HG03520 (cell line): ENCODE results near the gene OPTN.
"Not testable (repeated sequence)": the region's sequence is repeated elsewhere in the genome, so short reads cannot be mapped to it uniquely, and the experiment has no call there.

ENCODE experiments used
- ATAC-seq: cut with Tn5 transposase; IDR thresholded peaks from one replicate; pipeline ENCODE4 v1.9.1; 2021; ENCODE audit warnings: mild to moderate bottlenecking, moderate library complexity; ENCODE audit not compliant: unreplicated experiment

OPTN gene

GRCh38 chr10:13118784-13119410 is 18.9 kb downstream of the OPTN start:
- no peak for ATAC-seq

DNA sequence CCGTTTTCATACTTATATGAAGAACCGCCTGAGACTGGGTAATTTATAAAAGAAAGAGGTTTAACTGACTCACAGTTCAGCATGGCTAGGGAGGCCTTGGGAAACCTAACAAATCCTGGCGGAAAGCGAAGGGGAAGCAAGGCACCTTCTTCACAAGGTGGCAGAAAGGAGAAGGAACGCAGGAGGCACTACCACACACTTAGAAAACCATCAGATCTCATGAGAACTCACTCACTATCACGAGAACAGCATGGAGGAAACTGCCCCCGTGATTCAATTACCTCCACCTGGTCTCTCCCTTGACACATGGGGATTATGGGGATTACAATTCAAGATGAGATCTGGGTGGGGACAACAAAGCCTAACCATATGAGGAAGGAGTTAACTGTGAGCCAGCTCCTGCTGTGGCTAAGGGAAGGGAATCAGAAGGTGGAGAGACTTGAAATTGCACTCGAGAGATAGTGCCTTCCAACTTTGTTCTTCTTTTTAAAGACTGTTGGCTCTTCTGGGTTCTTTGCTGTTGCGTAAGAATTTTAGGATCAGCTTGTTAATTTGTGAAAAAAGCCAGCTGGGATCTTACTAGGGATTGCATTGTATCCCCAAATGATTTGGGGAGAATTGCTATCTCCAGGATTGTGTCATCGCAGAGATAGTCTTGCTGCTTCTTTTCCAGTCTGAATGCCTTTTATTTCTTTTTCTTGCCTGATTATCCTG is 21.0 kb downstream of the OPTN start:
- no peak for ATAC-seq

DNA sequence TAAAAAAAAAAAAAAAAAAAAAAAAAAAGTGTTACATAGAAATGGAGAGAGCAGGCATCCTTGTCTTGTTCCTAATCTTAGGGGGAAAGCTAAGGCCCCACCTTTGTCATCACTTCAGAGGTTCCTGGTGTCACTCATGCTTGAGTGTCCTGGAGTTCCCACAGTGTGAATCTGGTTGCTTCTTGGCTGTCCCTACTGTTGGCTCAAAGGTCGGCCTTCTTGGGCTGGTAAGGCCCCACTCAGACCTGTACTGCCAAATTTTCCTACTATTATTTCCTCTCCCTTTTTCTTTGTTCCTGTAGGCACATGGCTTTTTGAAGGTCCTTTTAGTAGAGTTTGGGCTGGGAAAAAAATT is 21.5 kb downstream of the OPTN start:
- ATAC-seq = no peak

GRCh38 chr10:13136651-13137050 is 36.7 kb downstream of the OPTN start:
- ATAC-seq = no peak

DNA sequence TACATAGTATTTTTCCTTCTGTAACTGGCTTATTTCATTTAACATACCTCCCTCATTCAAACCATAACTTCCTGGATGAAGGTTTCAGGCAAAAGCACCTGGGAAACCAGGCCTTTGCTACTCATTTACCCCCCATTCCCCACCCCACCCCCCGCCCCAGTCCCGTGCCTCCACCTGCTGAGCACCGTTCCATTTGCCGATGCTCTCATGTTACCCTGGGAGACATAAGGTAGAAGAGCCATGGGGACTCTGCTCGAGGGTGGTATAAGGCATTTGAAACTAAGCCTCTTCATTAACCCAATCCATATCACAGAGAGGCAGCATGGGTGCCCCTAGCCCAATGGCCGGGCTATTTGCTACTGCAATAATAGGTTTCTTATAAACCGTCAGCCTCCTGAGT is 39.2 kb downstream of the OPTN start:
- no peak for ATAC-seq

DNA sequence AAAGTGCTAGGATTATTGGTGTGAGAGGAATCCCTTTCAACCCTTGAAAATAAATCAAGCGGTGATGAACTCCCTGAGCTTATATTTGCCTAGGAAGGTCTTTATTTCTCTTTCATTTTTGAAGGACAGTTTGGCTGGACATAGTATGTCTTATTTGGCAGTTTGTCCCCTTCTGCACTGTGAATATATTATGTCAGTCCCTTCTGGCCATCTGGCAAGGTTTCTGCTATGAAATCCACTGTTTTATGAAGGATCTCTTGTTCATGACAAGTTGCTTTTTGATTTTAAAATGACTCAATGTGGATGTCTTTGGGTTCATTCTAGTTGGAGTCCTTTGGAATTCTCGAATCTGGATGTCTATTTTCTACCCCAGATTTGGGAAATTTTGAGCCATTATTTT is 39.7 kb downstream of the OPTN start:
- ATAC-seq = no peak

GRCh38 chr10:13140627-13141190 is 40.7 kb downstream of the OPTN start:
- no peak for ATAC-seq

- ATAC-seq = no peak
Observed at GRCh38 chr10:13143766-13144165, 43.8 kb downstream of the OPTN start.

DNA sequence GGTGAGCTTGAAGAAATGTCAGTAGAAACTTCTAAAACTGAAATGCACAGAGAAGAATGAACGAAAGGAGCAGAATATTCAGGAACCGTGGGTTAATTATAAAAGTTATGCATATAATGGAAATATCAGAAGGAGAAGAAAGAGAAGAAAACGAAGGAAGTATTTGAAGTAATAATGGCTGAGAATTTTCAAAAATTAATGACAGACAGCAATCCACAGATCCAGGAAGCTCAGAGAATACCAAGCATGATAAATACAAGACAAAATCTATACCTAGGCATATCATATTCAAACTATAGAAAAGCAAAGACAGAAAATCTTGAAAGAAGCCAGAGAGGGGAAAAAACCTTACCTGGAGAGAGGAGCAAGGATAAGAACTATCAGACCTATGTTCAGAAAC is 44.9 kb downstream of the OPTN start:
- ATAC-seq = no peak

GRCh38 chr10:13146379-13146778 is 46.4 kb downstream of the OPTN start:
- no peak for ATAC-seq

GRCh38 chr10:13147161-13147560 is 47.2 kb downstream of the OPTN start:
- ATAC-seq = no peak

DNA sequence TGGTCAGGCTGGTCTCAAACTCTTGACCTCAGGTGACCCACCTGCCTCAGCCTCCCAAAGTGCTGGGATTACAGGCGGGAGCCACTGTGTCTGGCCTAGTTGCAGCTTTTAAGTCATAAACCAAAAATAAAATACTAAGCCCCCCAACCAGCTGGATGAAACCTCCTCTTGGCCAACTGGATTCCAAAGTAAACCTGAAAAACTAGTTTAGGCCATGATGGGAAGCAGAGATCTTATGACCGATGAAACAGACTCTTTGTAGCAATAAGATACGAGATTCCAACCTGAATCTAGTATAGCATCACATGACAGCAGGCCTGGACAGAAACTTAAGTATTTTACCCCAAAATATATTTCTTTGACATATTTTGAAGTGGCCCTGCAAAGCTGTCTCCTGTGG is 52.3 kb downstream of the OPTN start:
- ATAC-seq = no peak

GRCh38 chr10:13155860-13156259 is 55.9 kb downstream of the OPTN start:
- ATAC-seq = not testable (repeated sequence)

- no peak for ATAC-seq
Observed at GRCh38 chr10:13158401-13158800, 58.4 kb downstream of the OPTN start.

DNA sequence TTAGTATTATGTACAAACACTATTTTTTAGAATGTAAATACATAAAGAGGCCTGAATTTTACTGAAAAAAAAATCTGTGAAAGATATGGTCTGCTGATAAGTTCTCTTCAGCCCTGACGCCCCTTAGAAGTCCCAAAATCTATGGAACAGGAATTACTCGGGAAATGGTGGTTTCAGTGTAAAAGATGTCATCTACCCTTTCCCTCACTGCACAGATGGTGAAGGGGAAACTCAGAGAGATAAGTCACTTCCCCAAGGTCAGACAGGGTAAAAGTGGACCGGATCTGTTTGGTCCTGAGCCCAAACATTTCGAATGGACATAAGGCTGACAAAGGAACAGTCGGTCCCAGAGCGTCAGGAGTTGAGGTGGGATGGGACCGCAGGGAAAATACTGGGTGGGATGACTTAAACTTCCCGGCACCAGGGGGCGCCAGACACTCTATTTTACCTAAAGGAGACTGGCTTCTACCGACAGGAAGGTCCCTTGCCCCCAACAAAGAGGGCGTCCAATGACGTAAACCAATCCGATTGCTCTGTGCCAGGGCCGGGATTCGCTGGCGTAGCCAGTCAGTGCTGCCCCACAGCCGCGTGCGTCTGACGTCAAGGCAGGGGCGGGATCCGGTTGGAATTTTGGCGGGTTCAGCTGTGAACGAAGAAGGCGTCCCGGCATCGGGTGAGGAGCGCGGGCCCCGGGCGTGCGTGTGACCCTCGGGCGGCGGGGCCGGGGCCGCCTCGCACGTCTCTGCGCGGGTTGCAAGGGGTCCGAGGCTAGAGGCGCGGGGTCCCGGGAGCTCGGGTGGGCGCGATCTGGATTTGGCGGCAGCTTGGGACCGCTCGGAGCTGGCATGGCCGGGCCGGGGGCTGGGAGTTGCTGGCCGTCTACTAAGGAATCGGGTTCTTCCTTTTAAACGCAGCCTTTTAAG is 61.2 kb downstream of the OPTN start, which contains the start of gene MCM10:
MCM10 (plus strand) TSS at position 625 of the 923 bp plus-strand sequence. CDS start 2,645 bp downstream, outside the sequence.
- ATAC-seq = peak; percentile 100

GRCh38 chr10:13161857-13162271 is 61.9 kb downstream of the OPTN start:
- no peak for ATAC-seq

DNA sequence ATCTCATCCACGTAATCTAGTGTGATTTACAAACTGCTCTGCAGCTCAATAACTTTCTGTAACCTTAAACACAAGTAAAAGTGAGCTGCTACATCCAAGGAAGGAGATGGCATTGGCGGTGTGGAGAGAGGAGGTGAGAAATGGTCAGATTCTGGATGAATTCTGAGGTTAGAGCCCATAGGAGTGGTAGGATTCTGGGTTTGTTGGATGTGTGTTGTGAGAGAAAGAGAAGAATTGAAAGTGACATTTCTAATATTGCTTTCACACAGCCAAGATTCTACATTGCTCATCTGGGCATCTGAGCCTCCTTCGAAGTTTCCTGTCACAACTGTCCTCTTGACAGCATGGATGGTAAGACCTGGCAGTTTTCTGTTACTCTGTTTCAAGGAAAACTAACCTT is 63.9 kb downstream of the OPTN start:
- ATAC-seq = no peak

- no peak for ATAC-seq
Observed at GRCh38 chr10:13165177-13165576, 65.2 kb downstream of the OPTN start.

GRCh38 chr10:13167568-13167967 is 67.6 kb downstream of the OPTN start:
- no peak for ATAC-seq

DNA sequence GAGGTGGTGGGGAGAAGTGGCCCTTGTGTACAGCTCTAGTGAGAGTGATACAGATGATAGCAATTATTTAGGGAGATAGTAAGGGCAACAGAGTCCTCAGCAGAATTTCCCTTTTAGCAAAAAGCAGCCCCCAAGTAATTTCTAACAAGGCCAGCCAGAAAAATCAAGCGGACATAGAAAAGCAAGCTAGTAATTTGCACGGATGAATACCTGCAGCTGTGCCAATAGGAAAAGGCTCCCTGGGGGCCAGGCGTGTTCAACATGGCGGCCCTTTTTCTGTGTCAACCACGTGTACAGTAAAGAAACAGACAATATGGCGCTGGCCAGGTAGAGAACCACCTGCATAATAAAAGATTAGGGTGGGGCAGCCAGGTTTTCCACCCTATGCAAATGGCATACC is 68.8 kb downstream of the OPTN start:
- no peak for ATAC-seq

DNA sequence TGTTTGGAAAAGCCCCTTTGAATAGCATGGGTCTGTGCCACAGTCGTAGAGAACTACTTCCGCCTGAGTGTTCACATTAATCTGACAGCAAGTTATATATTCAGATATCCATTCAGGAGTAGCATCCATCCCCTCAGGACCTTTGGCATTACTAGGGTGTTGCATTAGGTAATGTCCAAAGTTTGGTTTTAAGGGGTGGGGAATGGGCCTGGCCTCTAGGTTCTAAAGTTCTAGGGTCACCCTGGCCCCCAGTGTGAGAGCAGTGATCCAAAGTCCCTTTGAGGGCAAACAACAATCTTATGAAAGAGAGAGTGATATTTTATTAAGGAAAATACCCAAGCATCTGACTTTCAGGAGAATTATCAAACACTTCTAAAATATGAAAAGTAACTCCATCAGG is 73.7 kb downstream of the OPTN start:
- no peak for ATAC-seq
